Forelimb muscle (tissue), 1 donor: Measurements from ENCODE around the gene SEMA5A. TPM values are rescaled to one million over a fixed set of nuclear protein-coding genes. Genes with fewer than 3 reads are reported as not detected.

Experiments
- DNase-seq: peaks from one replicate; pipeline ENCODE4 v3.0.0-alpha.2; 2013; ENCODE audit warnings: low read depth
- polyA plus RNA-seq: library from polyadenylated mRNA; unstranded; fragments of 120-200 nt; gene quantifications from one replicate; pipeline ENCODE4 v1.2.1, GENCODE V29; 2013; ENCODE audit not compliant: insufficient read length

Gene SEMA5A
- polyA plus RNA-seq, 1 donor = 27.1 TPM

- no peak for DNase-seq
These were observed 213.8 kb downstream of the SEMA5A start for GRCh38 chr5:9332026-9332425.

DNA sequence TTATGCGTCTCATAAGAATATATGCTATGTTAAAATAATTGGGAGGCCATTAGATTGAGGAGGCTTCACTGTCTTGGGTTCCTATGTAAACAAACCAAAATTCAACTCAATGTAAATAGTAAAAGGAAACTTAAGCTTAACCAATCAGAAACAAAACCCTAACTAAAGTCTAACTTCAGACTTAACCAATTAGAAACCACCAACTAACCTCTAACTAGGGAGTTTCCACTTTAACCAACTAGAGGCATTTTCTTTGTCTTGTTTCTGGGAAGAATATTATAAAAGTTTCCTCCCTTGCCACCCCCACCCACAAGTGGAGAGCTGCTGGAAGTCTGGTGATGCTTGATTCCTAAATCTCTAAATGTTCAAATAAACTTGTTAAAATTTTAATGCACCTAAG is 214.5 kb downstream of the SEMA5A start:
- no peak for DNase-seq

DNA sequence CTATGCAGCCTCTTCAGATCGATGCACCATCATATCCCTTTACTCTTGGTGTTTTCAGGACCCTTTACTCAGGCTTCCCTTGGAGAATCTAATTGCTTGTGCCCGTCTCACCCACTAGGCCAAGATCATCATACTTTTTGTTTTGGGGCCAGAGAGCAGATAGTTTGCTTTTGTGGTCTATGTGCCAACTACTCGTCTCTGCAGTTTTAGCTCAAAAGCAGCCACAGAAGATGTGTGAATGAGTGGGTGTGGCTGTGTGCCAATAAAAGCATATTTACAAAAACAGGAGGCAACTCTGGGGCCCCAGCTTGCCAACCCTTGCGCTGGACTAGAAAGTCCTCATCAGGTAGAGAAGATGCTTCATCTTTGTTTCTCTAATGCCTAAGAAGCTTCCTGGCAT is 216.8 kb downstream of the SEMA5A start:
- DNase-seq = no peak

GRCh38 chr5:9325549-9325948 is 220.3 kb downstream of the SEMA5A start:
- DNase-seq = no peak

GRCh38 chr5:9324348-9325077 is 221.4 kb downstream of the SEMA5A start:
- DNase-seq = no peak

- no peak for DNase-seq
These were observed 225.2 kb downstream of the SEMA5A start for GRCh38 chr5:9320652-9321051.

DNA sequence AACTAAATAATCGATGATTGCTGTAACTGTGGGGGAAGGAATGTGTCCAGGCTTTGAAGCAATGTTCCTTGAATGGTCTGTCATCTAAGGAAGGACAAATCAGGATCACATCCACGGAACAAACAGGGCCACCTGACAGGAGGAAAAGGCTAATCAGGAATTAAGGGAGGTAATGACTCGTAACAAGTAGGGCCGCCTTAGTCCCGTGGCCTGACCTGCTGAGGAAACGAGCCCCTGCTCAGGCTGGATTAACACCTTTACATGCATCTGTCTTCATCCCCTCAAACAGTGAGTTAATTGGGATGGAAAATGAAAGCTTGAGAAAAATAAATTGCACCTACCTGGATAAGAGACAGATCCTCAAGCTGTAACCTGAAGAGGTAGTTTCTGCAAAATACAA is 227.8 kb downstream of the SEMA5A start:
- DNase-seq = no peak

DNA sequence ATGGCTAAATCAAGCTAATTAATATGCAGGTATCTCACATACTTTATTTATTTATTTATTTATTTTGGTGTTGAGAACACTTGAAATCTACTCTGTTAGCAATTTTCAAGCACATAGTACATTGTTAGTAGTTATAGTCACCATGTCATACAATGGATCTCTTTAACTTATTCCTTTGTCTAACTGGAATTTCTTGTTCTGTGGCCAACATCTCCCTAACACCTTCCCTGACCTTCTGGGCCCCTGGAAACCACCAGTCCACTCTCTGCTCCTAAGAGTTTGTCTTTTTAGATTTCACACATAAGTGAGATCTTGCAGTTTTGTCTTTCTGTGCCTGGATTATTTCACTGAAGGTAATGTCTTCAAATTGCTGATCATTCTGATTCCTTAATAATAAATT is 229.1 kb downstream of the SEMA5A start:
- DNase-seq = no peak

GRCh38 chr5:9316041-9316440 is 229.8 kb downstream of the SEMA5A start:
- DNase-seq = no peak

DNA sequence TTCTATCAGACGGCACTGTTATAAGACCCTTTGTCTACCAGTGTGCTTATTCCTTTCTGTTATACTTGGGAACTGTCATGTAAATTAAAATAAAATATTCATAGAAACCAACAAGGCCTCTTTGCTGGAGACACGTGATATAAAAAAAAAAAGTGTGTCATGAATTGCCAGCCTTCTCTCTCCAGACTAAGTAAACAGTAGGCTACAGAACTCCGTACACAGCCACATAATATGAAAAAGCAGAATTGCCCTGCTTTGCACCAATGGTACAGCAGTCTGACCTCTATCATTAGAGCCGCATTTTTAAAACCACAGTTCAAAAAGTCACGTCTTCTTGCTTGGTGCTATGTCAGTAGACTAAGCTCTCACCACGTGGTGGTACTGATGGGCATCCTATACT is 231.3 kb downstream of the SEMA5A start:
- no peak for DNase-seq

- DNase-seq = no peak
These were observed 232.1 kb downstream of the SEMA5A start for GRCh38 chr5:9313751-9314150.

DNA sequence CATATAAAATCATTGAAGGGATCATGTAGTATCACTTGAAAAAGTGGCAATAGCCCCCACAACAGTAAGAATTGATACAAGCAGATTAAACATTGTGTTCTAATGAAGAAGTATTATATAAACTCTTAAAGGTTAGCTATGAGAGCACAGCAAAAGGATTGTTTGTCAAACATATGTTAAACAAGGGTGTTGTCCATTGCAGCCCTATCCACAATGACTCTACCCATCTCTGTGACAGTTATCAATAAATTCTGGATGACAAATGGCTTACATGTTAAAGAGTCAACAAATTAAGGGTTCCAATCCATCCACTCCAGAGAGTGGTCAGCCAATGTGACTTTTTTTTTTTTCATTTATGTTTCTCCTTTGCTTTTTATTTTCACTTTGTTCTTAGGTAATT is 238.7 kb downstream of the SEMA5A start:
- no peak for DNase-seq

DNA sequence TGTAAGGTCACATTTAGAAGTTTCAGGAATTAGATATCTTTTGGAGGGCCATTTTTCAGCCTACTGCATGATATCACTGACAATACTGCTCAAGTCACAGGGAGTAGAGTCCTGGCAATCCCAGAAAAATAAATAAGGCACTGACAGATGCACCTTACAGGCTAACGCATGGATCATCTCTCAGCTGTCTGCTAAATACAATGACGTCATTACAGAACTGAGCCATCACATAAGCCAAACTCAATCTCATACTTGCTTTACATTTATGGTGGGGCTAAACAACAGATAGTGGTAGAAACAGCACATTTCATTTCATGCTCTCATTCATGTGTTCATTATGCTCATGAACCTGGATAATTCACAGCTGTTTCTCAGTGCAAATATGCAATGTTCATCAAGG is 243.7 kb downstream of the SEMA5A start:
- no peak for DNase-seq

GRCh38 chr5:9301200-9301599 is 244.7 kb downstream of the SEMA5A start:
- no peak for DNase-seq

- DNase-seq = no peak
These were observed 248.7 kb downstream of the SEMA5A start for GRCh38 chr5:9297134-9297533.

DNA sequence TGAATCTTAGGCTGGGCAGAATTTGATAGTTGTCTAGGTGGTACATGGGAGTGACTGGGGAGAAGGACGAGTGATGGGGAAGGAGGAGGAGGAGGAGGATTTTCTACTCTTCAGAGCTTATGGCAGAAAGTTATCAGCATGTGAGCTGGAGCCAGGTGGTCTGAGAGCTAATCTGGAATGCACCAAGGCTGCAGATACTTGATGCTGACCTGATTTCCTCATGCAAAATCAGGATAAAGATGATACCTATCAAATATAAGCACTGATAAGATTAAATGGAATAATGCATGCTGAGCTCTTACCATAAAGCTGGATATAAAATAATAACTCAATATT is 250.4 kb downstream of the SEMA5A start:
- no peak for DNase-seq

DNA sequence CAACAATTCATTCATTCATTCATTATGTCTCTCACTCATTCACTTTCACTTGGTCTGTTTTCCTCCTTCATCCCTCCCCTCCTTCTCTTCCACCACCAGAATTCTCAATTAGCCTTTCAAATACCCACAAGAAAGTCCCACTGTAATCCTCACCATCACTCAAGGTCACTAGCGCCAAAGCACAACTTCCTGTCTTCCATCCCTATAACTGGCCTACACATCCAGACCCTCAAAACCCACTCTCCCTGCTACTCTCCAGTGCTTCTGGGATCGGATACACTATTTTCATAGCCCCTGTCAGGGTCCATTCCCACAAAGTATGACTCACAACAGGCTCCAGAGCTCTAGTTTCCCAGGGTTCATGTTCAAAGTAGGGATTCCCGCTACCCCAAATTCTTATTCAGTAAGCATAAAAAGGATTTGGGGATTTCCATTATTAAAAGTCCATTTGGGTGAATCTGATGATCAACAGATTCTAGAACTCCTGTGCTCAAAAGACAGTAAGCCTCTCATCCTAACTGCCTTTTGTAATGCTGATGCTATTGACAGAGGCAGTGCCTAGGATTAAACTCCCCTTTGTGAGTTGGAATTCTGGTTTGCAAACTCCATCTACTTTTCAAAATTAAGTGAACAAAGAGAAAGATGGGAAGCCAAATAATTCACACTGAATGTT is 250.9 kb downstream of the SEMA5A start:
- no peak for DNase-seq

GRCh38 chr5:9288234-9288633 is 257.6 kb downstream of the SEMA5A start:
- DNase-seq = no peak

- peak; percentile 35 for DNase-seq
These were observed 261.0 kb downstream of the SEMA5A start for GRCh38 chr5:9284781-9285307.

DNA sequence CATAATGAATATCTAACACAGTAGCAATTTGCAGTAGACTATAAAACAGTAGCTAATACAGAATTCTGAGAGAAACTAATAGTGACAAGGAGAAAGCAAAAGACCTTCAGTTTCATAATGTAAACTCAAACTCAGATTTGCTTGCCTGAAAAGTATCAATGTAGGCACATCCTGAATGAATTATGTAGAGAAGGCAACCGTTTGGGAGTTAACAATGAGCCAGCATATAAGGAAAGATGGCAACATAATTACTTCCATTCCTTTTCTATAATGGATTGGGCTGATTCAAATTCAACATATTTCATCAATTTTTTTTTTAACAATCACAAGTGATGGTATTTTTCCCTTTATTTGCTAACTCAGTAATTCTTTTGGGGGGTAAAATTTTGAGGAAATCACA is 261.6 kb downstream of the SEMA5A start:
- DNase-seq = no peak

DNA sequence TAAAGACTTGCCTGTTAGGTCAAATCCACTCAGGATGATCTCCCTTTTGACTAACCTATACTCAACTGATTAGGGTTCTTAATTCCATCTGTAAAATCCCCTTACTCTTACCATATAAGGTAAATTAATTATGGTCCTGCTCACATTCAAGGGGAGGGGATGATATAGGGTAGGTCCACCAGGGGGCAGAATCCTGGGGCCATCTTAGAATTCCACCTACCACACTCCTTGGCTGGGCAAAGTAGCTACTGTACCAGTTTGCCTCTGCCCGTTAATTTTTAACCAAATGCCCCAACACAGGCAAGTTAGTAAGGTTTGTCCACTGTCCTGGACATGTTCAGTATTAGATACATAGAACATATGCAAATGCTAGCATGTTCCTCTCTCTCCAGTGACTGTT is 262.4 kb downstream of the SEMA5A start:
- no peak for DNase-seq

DNA sequence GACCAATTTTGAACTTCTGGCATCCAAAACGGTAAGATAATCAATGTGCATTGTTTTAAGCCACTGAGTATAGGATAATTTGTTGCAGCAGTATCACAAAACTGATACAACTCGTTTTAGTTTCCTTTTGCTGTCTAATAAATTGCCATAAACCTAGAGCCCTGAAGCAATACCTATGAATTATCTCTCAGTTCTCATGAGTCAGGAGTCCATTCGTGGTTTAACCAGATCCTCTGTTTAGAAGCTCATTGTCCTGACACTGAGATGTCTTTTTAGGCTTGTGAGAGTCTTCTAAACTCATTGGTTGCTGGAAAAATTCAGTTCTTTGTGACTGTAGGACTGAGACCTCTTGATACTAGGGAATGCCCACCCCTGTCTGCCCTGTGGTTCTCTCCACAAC is 262.9 kb downstream of the SEMA5A start:
- DNase-seq = no peak

GRCh38 chr5:9282211-9282610 is 263.7 kb downstream of the SEMA5A start:
- no peak for DNase-seq

- no peak for DNase-seq
These were observed 266.1 kb downstream of the SEMA5A start for GRCh38 chr5:9279774-9280173.
